ENCODE measurements around the gene RGS6.

RGS6 gene

DNA sequence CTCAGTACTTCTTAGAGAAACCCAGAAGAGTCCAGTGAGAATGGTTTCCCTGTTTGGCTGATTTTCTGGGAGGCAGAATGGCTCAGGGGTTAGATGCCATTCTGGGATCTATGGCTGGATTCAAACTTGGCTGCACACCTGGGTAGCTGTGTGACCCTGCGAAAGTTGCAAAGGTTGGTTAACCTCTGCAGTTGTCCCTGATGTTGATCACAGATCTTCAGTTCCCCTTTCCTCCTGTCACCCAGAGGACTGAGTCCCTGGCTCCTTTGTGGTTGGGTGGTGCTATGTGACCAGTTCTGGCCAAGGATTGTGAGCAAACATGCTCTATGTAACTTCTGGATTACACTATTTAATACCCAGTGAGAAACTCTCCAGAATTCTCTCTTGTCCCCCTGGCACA is 418.0 kb downstream of the RGS6 start:
- TF ChIP-seq, protein P1, sequence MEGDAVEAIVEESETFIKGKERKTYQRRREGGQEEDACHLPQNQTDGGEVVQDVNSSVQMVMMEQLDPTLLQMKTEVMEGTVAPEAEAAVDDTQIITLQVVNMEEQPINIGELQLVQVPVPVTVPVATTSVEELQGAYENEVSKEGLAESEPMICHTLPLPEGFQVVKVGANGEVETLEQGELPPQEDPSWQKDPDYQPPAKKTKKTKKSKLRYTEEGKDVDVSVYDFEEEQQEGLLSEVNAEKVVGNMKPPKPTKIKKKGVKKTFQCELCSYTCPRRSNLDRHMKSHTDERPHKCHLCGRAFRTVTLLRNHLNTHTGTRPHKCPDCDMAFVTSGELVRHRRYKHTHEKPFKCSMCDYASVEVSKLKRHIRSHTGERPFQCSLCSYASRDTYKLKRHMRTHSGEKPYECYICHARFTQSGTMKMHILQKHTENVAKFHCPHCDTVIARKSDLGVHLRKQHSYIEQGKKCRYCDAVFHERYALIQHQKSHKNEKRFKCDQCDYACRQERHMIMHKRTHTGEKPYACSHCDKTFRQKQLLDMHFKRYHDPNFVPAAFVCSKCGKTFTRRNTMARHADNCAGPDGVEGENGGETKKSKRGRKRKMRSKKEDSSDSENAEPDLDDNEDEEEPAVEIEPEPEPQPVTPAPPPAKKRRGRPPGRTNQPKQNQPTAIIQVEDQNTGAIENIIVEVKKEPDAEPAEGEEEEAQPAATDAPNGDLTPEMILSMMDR (IDR thresholded peaks at IDR 0.05; ENCODE audit: low read depth, low read length) = no peak
- no peak overlapping the region for H3K4me3 ChIP-seq (ENCODE audit: low read depth, low read length)

DNA sequence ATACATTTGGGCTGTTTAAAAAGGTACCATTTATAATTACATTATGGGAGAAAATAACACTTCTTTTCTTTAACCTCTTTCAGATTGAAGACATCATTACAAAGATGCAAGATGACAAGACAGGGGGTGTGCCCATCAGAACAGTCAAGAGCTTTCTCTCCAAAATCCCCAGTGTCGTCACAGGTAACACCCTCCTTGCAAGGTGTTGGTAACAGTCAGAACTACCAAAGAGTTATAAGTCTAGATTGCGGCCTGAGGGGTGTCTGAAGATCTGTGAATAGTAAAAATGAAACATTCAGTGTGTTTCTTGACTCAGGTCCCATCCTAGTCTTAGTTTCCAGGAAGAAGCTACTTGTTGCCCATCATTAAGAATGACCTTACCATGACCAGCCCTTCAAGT is 419.8 kb downstream of the RGS6 start:
- TF ChIP-seq, protein P1 (IDR thresholded peaks at IDR 0.05; ENCODE audit: low read depth, low read length) = no peak
- no peak overlapping the region for H3K4me3 ChIP-seq (ENCODE audit: low read depth, low read length)

DNA sequence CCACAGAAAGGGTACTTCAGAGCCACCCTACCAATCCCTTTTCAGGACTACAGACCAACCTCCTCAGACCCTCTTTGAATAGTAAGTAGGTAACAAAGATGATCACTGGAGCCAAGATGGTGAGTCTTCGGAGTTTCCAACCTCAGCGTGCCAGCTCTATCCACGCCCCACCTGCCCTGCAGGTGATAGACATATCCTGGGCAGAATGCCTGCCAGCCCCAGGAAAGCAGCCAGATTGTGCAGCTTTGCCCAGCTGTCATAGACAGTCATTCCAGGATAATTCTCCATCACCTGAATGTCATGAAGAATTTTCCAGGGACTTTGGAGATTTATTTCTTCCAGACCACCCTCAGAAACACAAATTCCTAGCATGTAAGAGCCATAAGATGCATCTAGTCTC is 434.4 kb downstream of the RGS6 start:
- TF ChIP-seq, protein P1 (IDR thresholded peaks at IDR 0.05; ENCODE audit: low read depth, low read length) = no peak
- no peak overlapping the region for H3K4me3 ChIP-seq (ENCODE audit: low read depth, low read length)

DNA sequence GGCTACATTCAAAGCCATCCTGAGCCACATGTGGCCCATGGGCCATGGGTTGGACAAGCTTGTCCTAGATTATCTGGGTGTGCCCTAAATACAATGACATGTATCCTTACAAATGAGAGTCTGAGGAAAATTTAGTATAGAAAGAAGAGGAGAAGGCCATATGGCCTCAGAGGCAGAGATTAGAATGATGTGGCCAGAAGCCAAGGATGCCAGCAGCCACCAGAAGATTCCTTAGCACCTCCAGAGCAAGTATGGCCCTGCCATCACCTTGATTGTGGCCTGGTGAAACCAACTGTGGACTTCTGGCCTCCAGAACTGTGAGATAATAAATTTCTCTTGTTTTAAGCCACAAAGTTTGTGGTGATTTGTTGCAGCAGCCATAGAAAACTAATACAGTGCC is 436.9 kb downstream of the RGS6 start:
- H3K4me3 ChIP-seq (ENCODE audit: low read depth, low read length) = no peak overlapping the region
- TF ChIP-seq, protein P1 (IDR thresholded peaks at IDR 0.05; ENCODE audit: low read depth, low read length) = no peak

DNA sequence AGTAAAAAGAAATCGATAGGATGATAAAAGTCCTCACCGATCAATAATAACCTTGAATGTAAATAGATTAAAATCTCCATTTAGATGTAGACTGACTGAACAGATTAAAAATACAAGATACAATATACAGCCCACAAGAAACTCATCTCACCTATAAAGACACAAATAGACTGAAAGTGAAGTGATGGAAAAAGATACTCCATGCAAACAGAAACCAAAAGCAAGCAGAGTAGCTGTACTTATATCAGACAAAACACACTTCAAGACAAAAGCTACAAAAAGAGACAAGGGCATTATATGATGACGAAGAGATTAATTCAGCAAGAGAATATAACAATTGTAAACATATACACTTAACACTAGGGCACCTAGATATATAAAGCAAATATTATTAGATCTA is 444.8 kb downstream of the RGS6 start:
- no peak overlapping the region for H3K4me3 ChIP-seq (ENCODE audit: low read depth, low read length)
- TF ChIP-seq, protein P1 (IDR thresholded peaks at IDR 0.05; ENCODE audit: low read depth, low read length) = no peak

DNA sequence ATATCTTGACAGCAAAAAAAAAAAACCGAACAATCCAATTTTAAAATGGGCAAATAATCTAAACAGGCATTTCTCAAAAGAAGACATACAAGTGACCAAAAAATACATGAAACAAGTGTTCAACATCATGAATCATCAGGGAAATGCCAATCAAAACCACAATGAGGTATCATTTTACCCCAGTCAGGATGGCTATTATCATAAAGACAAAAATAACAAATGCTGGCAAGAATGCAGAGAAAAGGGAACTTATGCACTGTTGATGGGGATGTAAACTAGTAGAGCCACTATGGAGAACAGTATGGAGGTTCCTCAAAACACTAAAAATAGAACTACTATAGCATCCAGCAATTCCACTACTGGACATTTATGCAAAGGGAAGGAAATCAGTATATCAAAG is 448.2 kb downstream of the RGS6 start:
- TF ChIP-seq, protein P1 (IDR thresholded peaks at IDR 0.05; ENCODE audit: low read depth, low read length) = no peak
- H3K4me3 ChIP-seq (ENCODE audit: low read depth, low read length) = no peak overlapping the region

DNA sequence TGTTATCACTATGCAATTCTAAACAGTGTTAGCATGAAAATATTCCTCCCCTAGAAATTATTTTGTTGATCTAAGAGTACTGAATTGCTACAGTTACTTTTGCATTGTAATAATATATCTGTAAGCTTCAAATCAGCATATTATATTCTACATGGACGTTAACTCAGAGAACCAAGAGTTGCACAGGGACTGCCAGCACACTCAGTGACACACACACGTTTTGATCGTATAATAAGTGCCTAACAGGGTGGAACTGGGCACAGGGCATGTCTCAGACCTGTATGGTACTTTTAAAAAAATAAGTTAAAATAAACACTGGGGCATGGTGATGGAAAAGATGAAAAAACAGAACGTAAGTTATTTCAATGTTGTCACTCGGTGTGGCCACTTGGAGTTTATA is 451.6 kb downstream of the RGS6 start:
- TF ChIP-seq, protein P1 (IDR thresholded peaks at IDR 0.05; ENCODE audit: low read depth, low read length) = no peak
- peak overlapping the region; percentile 37 for H3K4me3 ChIP-seq (ENCODE audit: low read depth, low read length)

Data from WI38 (cell line).